HS-27A (cell line): ENCODE measurements around the gene HES7.
A peak's percentile ranks its signal among the peaks of the same experiment; 100 is the strongest.

Experiments
- DNase-seq: peaks from one replicate; pipeline ENCODE4 v3.0.0-alpha.2; 2012; ENCODE audit warnings: low read depth, missing footprints

HES7 gene

DNA sequence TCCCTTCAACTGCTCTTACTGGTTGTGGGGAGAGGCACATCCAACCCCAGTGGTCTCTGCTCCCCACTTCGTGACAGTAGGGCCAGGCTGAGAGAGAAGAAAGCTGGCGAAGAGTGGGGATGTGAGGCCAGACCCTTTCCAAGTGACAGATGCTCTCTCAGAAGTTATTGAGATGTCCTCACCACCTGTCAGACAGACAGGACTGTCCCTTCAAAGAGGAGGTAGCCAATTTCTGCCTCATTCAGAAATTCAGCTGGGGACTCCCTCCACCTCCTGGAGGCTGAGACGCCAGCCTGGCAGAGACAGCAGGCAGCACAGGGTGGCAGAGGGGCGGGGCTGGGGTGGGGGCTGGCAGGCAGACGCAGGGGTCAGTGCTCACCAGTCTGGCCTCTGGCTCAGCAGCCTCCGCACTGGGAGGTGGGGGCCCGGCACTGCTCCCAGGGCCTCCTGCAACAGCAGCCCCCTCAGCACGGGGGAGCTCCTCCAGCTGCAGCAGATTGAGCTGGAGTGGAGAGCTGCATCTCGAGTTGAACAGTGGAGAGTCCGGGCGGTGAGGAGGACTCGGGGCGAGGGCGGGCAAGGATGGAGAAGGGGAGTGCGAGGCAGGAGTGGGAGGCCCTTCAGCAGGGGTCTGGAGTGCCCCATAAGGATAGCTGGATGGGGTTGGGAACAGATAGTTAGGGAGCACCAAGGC, 19.1 kb upstream of the HES7 start:
- no peak for DNase-seq

DNA sequence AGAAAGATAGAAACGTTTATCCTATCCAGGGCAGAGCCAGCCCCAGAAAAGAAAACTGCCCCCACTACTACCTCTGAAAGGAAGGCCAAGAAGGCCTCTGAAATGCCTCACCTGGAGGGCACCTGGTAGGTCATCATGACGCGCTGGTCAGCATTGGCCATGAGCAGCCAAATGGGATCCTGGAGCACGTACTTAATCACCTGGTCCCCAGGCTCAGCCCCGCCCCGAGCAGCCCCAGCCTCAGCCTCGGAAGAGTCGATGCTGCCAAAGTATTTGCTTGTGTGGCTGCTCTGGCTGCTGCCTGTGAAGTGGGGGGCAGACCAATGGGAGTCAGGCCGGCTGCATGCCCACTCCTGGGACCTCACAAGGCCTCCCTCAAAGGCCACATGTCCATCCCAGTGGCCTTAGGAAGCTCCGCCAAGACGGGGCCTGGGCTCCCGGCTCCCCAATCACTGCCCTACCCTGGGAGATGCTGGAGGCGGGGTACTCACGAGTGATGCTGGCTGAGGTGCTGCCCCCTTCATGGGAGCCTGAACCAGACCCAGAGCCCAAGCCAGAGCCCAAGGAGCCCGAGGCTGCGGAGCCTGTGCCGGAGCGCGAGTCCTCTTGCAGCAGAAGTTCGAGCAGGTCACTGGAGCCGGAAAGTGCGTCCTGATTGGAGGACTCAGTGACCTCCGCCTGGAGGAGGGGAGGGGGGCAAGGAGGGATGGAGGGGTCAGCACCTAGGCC, 18.4 kb upstream of the HES7 start:
- no peak for DNase-seq

DNA sequence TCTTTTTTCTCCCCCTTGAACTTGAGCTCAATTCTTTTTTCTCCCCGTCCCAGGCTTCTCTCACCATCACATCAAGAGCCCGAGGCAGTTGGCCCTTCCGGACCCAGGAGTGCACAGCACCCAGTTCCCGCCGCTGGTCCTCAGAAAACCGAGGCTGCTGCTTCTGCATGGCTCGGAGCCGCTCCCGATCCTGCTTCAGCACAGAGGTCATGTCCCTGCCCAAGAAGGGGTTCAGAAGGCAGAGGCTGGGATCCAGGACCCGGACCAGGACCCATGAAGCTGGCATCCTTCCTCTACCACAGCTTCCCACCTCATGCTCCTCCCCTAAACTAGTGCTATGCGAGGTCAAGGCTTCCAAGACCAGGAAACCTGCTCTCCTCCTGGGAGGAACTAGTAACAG, 17.8 kb upstream of the HES7 start:
- no peak for DNase-seq

DNA sequence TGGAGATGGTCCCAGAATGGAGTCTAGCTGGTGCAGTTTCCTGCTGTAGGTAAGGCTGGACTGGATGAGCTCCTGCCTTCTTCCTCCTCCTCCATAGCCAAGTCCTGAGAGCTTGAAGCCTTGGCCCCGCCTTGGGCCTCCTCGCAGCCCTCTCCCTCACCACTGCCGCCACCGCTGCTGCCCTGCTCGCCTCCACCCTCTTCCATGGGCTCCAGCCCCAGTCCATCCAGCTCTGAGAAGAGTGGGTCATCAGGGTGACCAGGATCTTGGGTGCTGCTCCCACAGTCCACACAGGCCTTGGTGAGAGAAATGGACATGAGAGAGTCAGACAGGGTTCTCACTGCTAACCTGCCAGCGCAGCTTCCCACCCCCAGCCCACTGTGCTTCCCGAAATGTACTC, 17.1 kb upstream of the HES7 start:
- no peak for DNase-seq

GRCh38 chr17:8140065-8141029, 16.4 kb upstream of the HES7 start:
- DNase-seq, result no peak

GRCh38 chr17:8138672-8139371, 14.9 kb upstream of the HES7 start:
- peak; percentile 99 for DNase-seq

DNA sequence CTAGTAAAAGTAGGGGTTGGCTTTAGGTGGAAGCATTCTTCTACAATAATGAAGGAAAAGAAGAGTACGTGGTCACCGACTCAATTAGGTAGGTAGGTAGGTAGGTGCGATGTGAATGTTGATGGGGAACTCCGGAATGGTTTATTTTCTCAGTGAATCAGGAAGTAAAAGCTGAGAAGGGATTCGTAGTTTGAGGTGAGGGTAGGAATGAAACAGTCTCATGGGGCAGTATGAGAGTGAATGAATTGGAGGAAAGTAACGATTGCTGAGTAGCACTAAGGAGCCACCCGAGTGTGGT, 14.4 kb upstream of the HES7 start:
- DNase-seq, result no peak

- DNase-seq, result no peak
Measured at GRCh38 chr17:8137645-8138373, 13.9 kb upstream of the HES7 start.

- DNase-seq, result no peak
Measured at GRCh38 chr17:8133941-8134340, 10.0 kb upstream of the HES7 start.

DNA sequence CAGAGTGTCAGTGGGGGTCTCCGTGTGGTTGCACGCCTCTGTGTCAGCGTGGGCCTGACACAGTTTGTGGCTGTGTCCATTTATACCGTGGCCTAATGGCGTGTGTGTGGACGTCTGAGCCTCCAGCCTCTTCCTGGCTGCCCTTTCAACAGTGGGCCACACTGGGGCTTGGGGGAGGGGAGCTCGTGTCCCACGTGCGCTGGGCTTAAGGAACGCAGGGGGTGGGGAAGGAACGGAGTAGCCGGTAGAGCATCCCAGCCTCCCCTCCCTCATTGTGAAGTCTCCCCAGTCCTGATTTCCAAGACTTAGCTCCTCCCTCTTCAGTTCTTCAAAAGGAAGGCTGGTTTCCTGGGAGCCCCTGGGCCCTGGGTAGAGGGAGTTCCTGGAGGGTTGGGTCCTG, 9.5 kb upstream of the HES7 start:
- no peak for DNase-seq

DNA sequence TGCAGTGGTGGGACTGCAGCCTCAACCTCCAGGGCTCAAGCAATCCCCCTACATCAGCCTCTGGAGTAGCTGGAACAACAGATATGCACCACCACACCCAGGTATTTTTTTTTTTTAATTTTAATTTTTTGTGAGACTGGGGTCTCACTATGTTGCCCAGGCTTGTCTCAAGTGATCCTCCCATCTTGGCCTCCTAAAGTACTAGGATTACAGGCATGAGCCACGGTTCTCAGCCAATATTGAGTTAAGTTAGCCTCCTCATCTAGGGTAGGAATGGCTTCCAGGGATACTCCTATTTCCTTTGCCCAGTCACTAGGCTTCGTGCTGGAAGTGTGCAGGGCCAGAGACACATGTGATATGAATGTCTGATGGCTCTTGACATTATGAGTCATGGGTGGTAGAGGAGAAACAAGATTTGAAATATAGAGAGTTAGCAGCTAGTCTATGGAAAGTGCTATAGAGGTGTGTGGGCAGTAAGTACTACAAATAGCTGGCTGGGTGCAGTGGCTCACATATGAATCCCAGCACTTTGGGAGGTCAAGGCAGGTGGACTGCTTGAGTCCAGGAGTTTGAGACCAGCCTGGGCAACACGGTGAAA, 8.0 kb upstream of the HES7 start:
- no peak for DNase-seq

GRCh38 chr17:8128125-8128784, 4.3 kb upstream of the HES7 start:
- no peak for DNase-seq

DNA sequence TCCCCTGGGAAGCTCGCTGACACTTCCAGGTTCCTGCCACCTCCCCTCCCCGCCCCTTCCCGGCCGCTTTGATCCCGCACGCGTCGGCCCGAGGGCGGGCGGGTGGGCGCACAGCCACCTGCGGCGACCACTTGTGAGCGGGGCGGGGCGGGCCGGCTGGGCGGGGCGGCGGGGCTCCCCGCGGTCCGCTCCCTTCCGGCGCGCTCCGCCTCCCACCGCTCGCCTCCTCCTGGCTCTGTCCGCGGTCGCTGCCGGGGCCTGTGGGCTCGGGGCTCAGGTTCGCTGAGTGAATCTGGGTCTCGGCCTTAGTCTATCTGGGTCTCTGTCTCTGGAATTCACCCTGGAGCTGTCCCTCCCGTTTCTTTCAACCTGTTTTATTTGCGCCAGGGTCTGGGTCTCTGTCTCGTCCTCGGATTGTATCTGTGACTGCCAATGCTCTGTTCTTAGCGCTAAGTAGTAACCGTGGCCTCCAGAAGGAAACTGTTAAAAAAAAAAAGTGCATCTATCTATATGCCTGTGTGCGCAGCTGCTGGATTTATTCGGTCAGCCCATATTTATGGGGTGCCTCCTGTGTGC, 2.7 kb upstream of the HES7 start:
- no peak for DNase-seq

DNA sequence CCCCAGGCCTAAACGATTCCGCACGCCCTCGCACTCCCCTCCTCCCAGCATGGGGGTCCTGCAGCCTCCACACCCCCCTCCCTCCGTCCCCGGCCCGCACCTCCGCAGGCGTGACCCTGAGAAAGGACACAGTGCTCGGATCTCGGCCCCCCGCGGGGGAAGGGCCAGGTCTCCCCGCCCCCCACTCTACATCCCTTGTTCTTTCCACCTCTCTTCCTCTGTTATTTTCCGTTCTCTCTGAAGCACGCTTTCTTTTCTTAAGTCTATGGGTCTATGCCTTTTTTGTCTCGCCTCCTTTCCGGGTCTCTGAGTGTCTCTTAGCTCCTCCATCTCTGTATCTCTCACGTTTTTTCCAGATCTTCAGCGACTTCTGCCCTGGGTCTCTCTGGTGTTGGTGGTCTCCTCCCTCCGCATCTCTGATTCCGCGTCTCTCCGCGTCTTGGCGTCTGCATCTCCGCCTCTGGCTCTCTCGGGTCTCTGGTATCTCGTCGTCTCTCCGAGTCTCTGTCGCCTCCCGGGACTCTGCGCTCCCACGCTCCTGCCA, 2.1 kb upstream of the HES7 start:
- DNase-seq, result no peak

- DNase-seq, result peak; percentile 79
Measured at GRCh38 chr17:8125154-8125946, 1.4 kb upstream of the HES7 start.

- no peak for DNase-seq
Measured at GRCh38 chr17:8124350-8125153, 646 bp upstream of the HES7 start.

GRCh38 chr17:8122924-8123694, 797 bp downstream of the HES7 start:
- no peak for DNase-seq
